DND-41 (cell line): ENCODE data around the gene CHAT.

Source experiments
- ATAC-seq: fragments of 200-7000 bp; cut with Tn5 transposase; 3 replicates; pipeline ENCODE4 v1.9.1; 2021; ENCODE audit warnings: low read depth; ENCODE audit not compliant: insufficient read depth
- DNase-seq: peaks from one replicate; pipeline ENCODE4 v3.0.0-alpha.2; 2020
- H2AFZ ChIP-seq: 2 replicates; pipeline ENCODE4 v1.6.0; 2012; ENCODE audit warnings: low read depth, low read length
- H3K27ac ChIP-seq: 2 replicates; pipeline ENCODE4 v1.5.1; 2012; ENCODE audit warnings: low read length, inconsistent platforms
- H3K27me3 ChIP-seq: fragments of 200-600 bp; sonication (generic); 2 replicates; pipeline ENCODE4 v1.6.0; 2012; ENCODE audit warnings: low read length, mild to moderate bottlenecking, inconsistent platforms; ENCODE audit not compliant: insufficient read depth, poor library complexity
- H3K36me3 ChIP-seq: 2 replicates; pipeline ENCODE4 v1.5.1; 2012; ENCODE audit warnings: low read length, inconsistent platforms; ENCODE audit not compliant: insufficient read depth
- H3K4me1 ChIP-seq: 2 replicates; pipeline ENCODE4 v1.5.1; 2012; ENCODE audit warnings: mild to moderate bottlenecking, low read length; ENCODE audit not compliant: insufficient read depth
- H3K4me2 ChIP-seq: 2 replicates; pipeline ENCODE4 v1.6.0; 2012; ENCODE audit warnings: mild to moderate bottlenecking, moderate library complexity, low read length, inconsistent platforms; ENCODE audit not compliant: insufficient read depth
- H3K4me3 ChIP-seq, 2 experiments: fragments of 200-600 bp in 1 of 2; shearing (Covaris generic) in 1 of 2; 2 replicates each; pipeline ENCODE4 v1.5.1; 2012 to 2016; ENCODE audit warnings: inconsistent platforms in 2 of 2, low read length in 2 of 2, mild to moderate bottlenecking in 2 of 2, low read depth in 1 of 2, moderate library complexity in 1 of 2
- H3K79me2 ChIP-seq: 2 replicates; pipeline ENCODE4 v1.6.0; 2012; ENCODE audit warnings: low read length, inconsistent platforms; ENCODE audit not compliant: insufficient read depth
- H3K9ac ChIP-seq: 2 replicates; pipeline ENCODE4 v1.6.0; 2012; ENCODE audit warnings: low read depth, mild to moderate bottlenecking, inconsistent platforms, low read length, moderate library complexity
- H3K9me3 ChIP-seq: 2 replicates; pipeline ENCODE4 v1.5.1; 2012; ENCODE audit warnings: low read length, moderate library complexity, mild to moderate bottlenecking, inconsistent platforms; ENCODE audit not compliant: insufficient read depth, severe bottlenecking
- H4K20me1 ChIP-seq: 2 replicates; pipeline ENCODE4 v1.6.0; 2012; ENCODE audit warnings: low read length; ENCODE audit not compliant: insufficient read depth
- CTCF ChIP-seq: IDR thresholded peaks from 2 replicates; pipeline ENCODE4 v1.5.1; 2012; ENCODE audit warnings: borderline replicate concordance, low read length, moderate library complexity, mild to moderate bottlenecking; ENCODE audit not compliant: poor library complexity, severe bottlenecking; ENCODE audit errors: extremely low read depth
- EZH2 ChIP-seq: IDR thresholded peaks from 3 replicates; pipeline ENCODE4 v1.6.1; 2012; ENCODE audit warnings: borderline replicate concordance, low read depth, mild to moderate bottlenecking, moderate library complexity, low read length, inconsistent platforms; ENCODE audit not compliant: severe bottlenecking

The CHAT gene

GRCh38 chr10:49596836-49597235, 17.0 kb upstream of the CHAT start:
- no peak overlapping the region for H3K4me2 ChIP-seq
- TF ChIP-seq EZH2 (no peak), CTCF (no peak)
- H3K9me3 ChIP-seq = no peaks in the 10 kb centered on the region
- DNase-seq (no peak), ATAC-seq (no peak)
- no peak overlapping the region for H3K9ac ChIP-seq
- no peaks in the 10 kb centered on the region for H3K36me3 ChIP-seq
- no peaks in the 10 kb centered on the region for H3K79me2 ChIP-seq
- no peak overlapping the region for H3K4me3 ChIP-seq
- H2AFZ ChIP-seq = no peak overlapping the region
- no peaks in the 10 kb centered on the region for H3K27me3 ChIP-seq
- H4K20me1 ChIP-seq = no peaks in the 10 kb centered on the region
- no peaks in the 10 kb centered on the region for H3K4me1 ChIP-seq
- no peak overlapping the region for H3K27ac ChIP-seq

GRCh38 chr10:49597426-49598163, 16.2 kb upstream of the CHAT start:
- ATAC-seq = no peak
- H3K4me3 ChIP-seq = no peak overlapping the region

GRCh38 chr10:49598164-49598856, 15.5 kb upstream of the CHAT start:
- no peak overlapping the region for H2AFZ ChIP-seq
- H3K4me1 ChIP-seq = no peaks in the 10 kb centered on the region
- no peaks in the 10 kb centered on the region for H4K20me1 ChIP-seq
- no peak overlapping the region for H3K4me2 ChIP-seq
- no peak for TF ChIP-seq EZH2
- no peak for TF ChIP-seq CTCF
- no peaks in the 10 kb centered on the region for H3K9me3 ChIP-seq
- no peak for DNase-seq
- H3K27me3 ChIP-seq = no peaks in the 10 kb centered on the region
- H3K4me3 ChIP-seq = no peak overlapping the region
- no peak overlapping the region for H3K9ac ChIP-seq
- no peak for ATAC-seq
- no peaks in the 10 kb centered on the region for H3K79me2 ChIP-seq
- no peak overlapping the region for H3K27ac ChIP-seq
- H3K36me3 ChIP-seq = no peaks in the 10 kb centered on the region

More at GRCh38 chr10:49597426-49598163, 16.2 kb upstream of the CHAT start:
- no peaks in the 10 kb centered on the region for H3K9me3 ChIP-seq
- DNase-seq = no peak
- no peak overlapping the region for H2AFZ ChIP-seq
- no peak overlapping the region for H3K4me2 ChIP-seq
- no peaks in the 10 kb centered on the region for H4K20me1 ChIP-seq
- TF ChIP-seq EZH2 (no peak), CTCF (no peak)
- no peak overlapping the region for H3K27ac ChIP-seq
- no peaks in the 10 kb centered on the region for H3K27me3 ChIP-seq
- H3K79me2 ChIP-seq = no peaks in the 10 kb centered on the region
- no peaks in the 10 kb centered on the region for H3K36me3 ChIP-seq
- H3K9ac ChIP-seq = no peak overlapping the region
- no peaks in the 10 kb centered on the region for H3K4me1 ChIP-seq
